GM21786 (cell line): ENCODE data around the gene SLC11A2.
"Not testable (repeated sequence)": the region's sequence is repeated elsewhere in the genome, so short reads cannot be mapped to it uniquely, and the experiment has no call there.

Experiments used
- ATAC-seq: cut with Tn5 transposase; IDR thresholded peaks from one replicate; pipeline ENCODE4 v1.9.1; 2021; ENCODE audit not compliant: unreplicated experiment

The SLC11A2 gene

GRCh38 chr12:51027342-51027835, 1.2 kb upstream of the SLC11A2 start:
- ATAC-seq: no peak

GRCh38 chr12:51025338-51025835, 797 bp downstream of the SLC11A2 start:
- no peak for ATAC-seq

DNA sequence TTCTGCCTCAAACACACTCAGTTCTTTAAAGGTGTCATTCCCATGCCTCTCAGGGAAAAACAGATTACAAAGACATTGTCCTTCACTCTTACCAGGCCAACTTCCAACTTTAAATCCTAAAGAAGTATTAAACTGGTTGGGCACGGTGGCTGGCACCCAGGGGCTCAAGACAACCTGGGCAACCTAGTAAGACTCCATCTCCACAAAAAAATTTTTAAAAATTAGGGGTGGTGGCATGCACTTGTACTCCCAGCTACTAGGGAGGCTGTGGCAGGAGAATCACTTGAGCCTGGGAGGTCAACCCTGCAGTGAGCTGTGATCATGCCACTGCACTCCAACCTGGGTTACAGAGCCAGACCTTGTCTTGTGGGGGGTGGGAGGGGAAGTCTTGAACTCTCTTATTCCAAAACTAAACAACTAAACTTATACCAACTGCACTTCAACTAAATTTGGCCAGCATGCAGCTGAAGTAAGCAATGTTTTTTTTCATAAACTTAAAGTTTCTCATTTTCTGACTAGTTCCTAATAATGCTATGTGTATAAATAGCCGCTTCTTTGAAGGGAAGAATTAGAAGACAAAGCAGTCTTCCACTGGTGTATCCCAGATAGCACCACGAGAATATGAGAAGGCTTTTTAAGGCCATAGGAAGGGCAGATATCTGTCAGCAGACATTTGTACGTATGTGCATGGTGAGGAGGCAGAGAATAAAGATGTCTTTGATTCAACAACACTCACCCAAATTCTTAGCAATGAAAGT, 2.4 kb downstream of the SLC11A2 start:
- no peak for ATAC-seq

- ATAC-seq: no peak
These were observed 4.5 kb downstream of the SLC11A2 start for GRCh38 chr12:51021694-51022093.

GRCh38 chr12:51020448-51021182, 5.6 kb downstream of the SLC11A2 start:
- no peak for ATAC-seq

- ATAC-seq: no peak
These were observed 6.3 kb downstream of the SLC11A2 start for GRCh38 chr12:51019927-51020326.

DNA sequence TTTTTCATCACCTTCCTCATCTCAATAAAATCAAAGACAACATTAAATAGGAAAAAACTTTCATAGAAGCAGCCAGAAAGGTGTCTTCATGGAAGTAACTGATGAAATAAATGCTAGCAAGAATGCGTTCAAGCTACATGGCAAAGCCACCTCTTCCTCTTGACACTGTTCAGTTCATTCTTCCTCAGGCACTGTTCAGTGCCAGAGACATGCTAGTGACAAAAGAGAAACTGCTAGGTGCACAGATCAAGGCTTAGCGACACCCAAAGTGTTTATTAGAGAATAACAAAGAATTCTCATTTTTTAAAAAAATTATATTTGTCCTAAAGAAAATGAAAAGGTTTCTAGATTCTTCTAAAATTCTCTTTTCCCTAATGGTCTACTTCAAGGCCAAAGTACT, 7.2 kb downstream of the SLC11A2 start:
- ATAC-seq: no peak

GRCh38 chr12:51017452-51017851, 8.7 kb downstream of the SLC11A2 start:
- no peak for ATAC-seq

DNA sequence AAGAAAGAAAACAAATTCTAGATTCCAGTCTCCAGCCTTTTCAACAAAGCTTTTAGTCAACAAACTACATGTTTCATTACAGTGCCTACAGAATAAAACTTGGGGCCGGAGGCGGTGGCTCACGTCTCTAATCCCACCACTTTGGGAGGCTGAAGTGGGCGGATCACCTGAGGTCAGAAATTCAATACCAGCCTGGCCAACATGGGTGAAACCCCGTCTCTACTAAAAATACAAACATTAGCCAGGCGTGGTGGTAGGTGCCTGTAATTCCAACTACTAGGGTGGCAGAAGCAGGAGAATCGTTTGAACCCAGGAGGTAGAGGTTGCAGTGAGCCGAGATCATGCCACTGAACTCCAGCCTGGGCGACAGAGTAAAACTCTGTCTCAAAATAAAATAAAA, 11.7 kb downstream of the SLC11A2 start:
- ATAC-seq: not testable (repeated sequence)

DNA sequence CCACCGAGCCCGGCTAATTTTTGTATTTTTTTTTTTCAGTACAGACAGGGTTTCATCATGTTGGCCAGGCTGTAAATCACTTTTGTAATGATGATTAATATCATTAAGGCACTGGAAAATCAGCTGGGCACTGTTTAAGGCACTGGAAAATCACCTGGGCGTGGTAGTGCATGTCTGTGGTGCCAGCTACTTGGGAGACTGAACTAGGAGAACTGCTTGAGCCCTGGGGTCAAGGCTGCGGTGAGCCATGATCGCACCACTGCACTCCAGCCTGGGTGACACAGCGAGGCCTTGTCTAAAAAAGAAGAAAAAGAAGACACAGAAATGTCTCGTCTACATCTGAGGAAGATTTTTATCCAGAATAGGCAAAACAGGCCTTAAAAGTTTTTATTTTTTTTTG, 12.7 kb downstream of the SLC11A2 start:
- ATAC-seq: no peak

- ATAC-seq: no peak
These were observed 13.5 kb downstream of the SLC11A2 start for GRCh38 chr12:51012570-51013236.

DNA sequence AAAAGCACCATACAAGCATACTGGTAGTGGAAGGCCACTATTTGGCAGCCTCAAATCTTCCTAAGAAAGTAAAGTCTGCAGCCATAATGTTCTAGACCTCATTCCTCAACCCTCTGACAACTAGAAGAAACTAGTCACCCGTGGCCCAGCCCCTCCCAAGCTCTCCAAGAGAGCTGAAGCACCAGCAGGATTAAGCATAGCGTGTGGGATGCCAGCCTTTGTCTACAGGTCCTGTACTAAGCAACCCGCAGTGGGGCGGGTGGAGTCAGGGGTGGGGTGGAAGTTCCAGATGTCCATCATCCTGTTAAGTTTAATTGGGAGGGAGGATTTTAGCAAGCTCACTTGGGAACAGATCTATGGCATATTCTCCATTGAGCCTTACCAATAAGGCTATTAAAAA, 14.2 kb downstream of the SLC11A2 start:
- no peak for ATAC-seq

- ATAC-seq: no peak
These were observed 17.1 kb downstream of the SLC11A2 start for GRCh38 chr12:51009056-51009440.

GRCh38 chr12:51008329-51009055, 17.7 kb downstream of the SLC11A2 start:
- no peak for ATAC-seq

DNA sequence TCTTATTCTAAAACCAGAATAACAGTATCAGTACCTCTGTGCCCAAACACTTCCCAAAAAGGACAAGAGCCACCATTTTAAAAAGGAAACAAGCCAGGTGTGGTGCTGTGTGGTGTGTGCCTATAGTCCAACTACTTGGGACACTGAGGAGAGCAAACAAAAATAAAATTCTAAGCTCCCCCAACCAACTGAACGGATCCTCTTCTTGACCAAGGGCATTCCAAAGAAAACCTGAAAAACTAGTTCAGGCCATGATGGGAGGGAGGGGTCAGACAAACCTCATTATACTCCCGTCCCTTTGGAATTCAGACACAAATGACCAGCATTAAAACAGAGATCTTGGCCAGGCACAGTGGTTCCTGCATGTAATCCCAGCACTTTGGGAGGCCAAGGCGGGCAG, 20.5 kb downstream of the SLC11A2 start:
- no peak for ATAC-seq

GRCh38 chr12:51005030-51005429, 21.2 kb downstream of the SLC11A2 start:
- ATAC-seq: no peak

DNA sequence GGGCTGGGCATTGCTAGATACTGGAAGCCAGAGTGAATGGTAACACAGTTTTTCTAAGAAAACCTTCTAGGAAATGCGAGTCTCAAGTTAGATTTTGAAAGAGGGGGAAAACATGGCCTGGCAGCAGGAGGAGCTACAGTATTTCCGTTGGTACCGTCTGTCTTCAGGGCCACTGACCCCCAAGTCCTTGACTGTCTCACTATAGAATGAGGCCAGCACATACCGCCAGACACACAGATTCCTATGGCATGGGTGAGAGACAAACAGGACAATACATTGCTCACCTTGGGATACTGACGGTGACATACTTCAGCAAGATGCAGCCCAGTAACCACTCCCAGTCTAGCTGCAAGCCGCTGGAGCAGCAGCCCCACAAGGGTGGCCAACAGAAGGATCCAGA, 21.7 kb downstream of the SLC11A2 start:
- no peak for ATAC-seq

- ATAC-seq: no peak
These were observed 24.4 kb downstream of the SLC11A2 start for GRCh38 chr12:51001799-51002198.

GRCh38 chr12:51000245-51000644, 25.9 kb downstream of the SLC11A2 start:
- ATAC-seq: no peak

DNA sequence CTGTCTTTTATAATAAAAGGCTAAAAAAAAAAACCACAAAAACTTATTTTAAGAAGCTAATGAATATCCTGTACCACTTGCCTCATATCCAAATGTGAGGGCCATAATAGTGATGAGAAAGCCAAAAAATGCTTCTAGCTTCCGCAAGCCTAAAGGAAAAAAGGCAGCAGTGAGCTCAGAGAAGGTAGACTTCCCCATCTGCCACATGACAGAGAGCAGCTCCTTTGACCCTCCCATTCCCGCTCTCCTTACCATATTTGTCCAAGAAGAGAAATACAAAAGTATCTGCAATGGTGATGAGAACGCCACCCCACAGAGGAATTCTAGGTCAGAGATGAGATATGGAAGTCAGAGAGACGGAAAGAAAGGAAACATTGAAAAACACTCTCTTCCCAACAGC, 27.1 kb downstream of the SLC11A2 start:
- ATAC-seq: no peak

GRCh38 chr12:50992819-50993218, 33.4 kb downstream of the SLC11A2 start:
- ATAC-seq: no peak
